ENCODE results near the gene AUTS2. TPM values are rescaled to one million over a fixed set of nuclear protein-coding genes. Genes with fewer than 3 reads are reported as not detected.

AUTS2 gene
- total RNA-seq, 2 experiments from 2014 or later = 16.9 to 17.7 TPM

DNA sequence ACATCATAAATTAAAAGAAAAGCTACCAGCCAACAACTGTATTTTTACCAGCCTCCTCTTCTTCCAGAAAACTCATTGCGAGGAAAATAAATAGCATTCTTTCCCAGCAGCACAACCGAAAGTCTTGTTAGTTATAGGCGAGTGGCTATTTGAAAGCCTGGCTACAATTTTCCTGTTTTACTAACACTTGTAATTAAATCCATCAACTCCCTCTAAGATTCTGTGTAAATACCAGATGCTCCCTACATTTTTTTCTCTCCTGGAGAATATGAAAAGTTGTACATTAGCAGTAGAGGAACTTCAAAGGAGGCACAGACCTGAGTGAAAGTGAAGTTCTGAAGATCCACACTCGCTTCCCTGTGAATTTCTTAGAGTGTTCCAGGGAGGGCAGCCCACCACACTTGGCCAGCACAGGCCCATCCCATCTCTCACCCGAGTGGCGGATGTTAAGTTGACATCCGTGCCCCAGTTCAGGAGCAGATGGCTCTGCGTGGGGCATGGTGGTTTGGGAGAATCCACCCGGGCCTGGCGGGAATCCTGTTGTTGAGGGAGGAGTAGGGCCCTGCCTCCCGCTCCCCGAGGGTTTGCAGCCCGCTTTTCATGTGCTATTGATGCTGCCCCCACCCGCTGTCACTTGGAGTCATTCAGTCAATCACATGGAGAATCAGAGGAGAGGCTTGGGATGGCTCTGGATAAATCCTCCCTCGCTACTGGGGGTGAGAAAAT, 1082.6 kb downstream of the AUTS2 start:
- no peak overlapping the region for H3K4me3 Mint-ChIP-seq
- H3K9me3 Mint-ChIP-seq = peaks cover 3% of the 10 kb centered on the region
- no peak overlapping the region for H3K27ac Mint-ChIP-seq
- no peaks in the 10 kb centered on the region for H3K36me3 Mint-ChIP-seq (ENCODE audit: low read depth)
- ChIA-PET POLR2A (interaction anchor here (1.1 to 5.3 kb wide), 4 partner anchors 13 to 33 kb away, joined by 3 to 19 read pairs (median 7); no protein-coding TSS in a partner anchor), CTCF (interaction anchor here (1.0 kb wide), 1 partner anchor 18 kb away, joined by 5 read pairs; no protein-coding TSS in a partner anchor)
- peaks cover 42% of the 10 kb centered on the region for H3K4me1 Mint-ChIP-seq
- no peaks in the 10 kb centered on the region for H3K27me3 Mint-ChIP-seq
- DNase-seq = no peak

DNA sequence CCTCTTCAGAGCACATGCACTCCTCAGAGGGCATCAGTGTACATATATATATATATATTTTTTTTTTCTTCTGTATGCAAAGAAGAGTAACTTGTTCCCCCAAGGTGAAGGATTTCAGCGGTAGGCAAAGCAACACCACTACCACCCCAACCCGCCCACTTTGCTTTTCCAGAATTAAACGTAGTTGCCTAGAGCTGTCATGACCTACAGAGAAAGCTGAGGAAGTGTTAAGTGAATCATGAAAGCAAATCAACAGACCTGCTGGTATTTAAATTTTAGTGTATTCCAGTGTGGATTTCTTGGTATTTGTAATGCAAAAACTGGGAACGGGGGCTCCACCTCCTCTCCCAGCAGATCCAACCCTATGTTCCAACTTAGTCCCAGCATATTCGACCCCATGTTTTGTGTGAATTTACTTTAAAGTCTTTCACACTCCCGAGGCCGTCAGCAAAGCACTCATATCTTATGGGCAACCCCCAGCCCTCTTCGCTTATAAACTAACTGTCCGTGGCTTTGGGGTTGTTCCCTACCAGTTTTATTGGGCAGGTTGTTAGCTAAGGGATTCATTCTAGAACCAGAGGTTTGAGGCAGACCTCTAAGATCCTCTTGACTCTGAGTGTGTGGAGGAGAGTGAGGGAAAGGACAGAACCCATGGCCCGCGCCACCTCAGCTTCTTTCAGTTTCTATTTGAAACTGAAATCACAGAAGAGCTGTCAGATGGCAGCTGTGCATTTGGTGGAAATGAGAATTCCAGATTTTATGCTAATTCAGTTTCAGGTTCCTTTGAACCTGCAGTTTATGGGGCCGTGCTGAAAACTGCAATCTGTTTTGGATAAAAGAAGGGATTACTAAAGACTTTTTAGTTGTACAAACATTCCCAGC, 1083.4 kb downstream of the AUTS2 start:
- H3K27me3 Mint-ChIP-seq = no peaks in the 10 kb centered on the region

DNA sequence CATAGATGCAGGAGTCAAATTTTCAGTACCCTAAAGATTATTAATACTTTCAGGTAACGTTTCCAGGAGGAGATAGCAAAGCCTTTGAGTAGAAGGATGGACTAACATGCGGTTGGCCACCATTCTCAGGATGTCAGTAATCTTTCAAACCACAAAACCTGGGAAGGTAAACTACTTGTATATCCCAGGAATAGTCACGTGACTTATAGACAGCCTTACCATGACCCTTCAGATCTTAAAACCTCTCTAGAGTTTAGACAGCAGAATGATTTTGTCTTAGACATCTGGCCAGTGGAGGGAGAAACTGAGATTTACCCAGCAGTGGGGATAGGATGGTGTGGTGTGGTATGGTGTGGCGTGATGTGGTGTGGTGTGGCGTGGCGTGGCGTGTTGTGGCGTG, 1085.9 kb downstream of the AUTS2 start:
- DNase-seq = no peak
- Mint-ChIP-seq H3K27ac (no peak overlapping the region), H3K4me1 (peaks cover 30% of the 10 kb centered on the region), H3K27me3 (no peaks in the 10 kb centered on the region), H3K36me3 (ENCODE audit: low read depth) (no peaks in the 10 kb centered on the region), H3K9me3 (no peaks in the 10 kb centered on the region), H3K4me3 (no peak overlapping the region)
- CTCF ChIA-PET = no interaction called here
- POLR2A ChIA-PET = no interaction called here

More for the DNA sequence above, 1083.4 kb downstream of the AUTS2 start:
- H3K4me3 Mint-ChIP-seq = peak overlapping the region; percentile 47
- peaks cover 3% of the 10 kb centered on the region for H3K9me3 Mint-ChIP-seq
- peaks cover 42% of the 10 kb centered on the region for H3K4me1 Mint-ChIP-seq
- H3K36me3 Mint-ChIP-seq (ENCODE audit: low read depth) = no peaks in the 10 kb centered on the region
- CTCF ChIA-PET = interaction anchor here (1.0 kb wide), 1 partner anchor 17 kb away, joined by 5 read pairs; no protein-coding TSS in a partner anchor
- peak; percentile 34 for DNase-seq
- H3K27ac Mint-ChIP-seq = peak overlapping the region; percentile 65
- POLR2A ChIA-PET = interaction anchor here (0.8 to 5.3 kb wide), 5 partner anchors 11 to 34 kb away, joined by 3 to 19 read pairs (median 3); no protein-coding TSS in a partner anchor

DNA sequence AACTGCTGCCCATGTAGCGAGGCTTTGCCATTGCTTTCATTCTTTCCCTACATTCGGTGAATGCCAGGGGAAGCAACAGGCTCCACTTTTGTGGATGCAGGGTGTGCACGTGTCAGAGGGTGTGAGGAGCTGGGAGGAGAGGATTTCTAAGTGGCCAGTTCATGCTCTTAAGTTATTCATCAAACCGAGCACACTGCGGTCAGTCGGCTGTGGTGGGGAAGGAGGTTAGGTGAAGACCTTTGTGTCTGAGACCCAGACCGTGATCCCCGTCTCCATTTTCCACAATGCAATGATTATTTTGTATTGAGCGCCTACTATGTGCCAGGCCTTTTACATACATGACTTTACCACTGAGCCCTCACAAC, 1095.0 kb downstream of the AUTS2 start:
- Mint-ChIP-seq H3K4me1 (peaks cover 19% of the 10 kb centered on the region), H3K27ac (no peak overlapping the region), H3K9me3 (no peaks in the 10 kb centered on the region), H3K36me3 (ENCODE audit: low read depth) (no peaks in the 10 kb centered on the region), H3K4me3 (peak overlapping the region; percentile 61), H3K27me3 (peaks cover 32% of the 10 kb centered on the region)
- no peak for DNase-seq
- ChIA-PET CTCF (interaction anchor here (1.1 kb wide), 1 partner anchor 45 kb away, joined by 3 read pairs; no protein-coding TSS in a partner anchor), POLR2A (interaction anchor here (1.5 to 3.3 kb wide), 3 partner anchors 13 to 84 kb away, joined by 11 to 26 read pairs (median 19); no protein-coding TSS in a partner anchor)

DNA sequence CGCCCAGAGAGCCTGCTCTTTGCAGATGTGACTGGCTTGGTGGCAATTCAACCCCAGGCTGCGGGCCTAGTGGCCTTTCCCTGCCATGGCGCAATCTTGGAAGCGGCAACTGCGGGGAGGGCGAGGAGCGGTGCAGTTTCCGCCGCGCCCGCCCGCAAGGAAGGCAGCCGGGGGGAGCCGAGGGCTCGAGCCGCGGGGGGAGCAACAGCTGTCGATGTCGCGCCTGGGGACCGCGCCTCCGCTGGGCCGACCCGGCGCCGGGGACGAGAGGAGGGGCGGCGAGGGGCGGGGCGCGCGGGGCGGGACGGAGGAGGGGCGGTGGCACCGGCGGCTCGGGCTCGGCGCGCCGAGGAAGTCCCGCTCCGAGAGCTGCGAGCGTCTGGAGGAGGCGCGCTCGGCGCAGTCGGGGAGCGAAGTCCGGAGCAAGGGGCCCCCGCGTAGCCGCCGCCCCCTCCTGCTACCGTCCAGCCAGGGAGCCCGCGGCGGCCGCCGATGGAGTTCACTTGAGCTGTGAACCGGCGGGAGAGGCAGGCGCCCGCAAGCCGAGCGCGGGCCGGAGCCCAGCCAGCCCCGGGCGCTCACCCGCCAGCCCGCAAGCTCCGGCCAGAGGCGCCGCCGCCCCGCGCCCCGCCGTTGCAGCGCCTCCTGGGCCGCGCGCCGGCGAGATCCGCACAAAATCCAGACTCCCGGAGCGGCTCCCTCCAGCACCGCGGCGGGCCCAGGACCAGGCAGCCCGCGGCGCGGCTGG, 1095.6 kb downstream of the AUTS2 start:
- H3K27me3 Mint-ChIP-seq = peaks cover 33% of the 10 kb centered on the region
- CTCF ChIA-PET = interaction anchor here (0.8 to 1.4 kb wide), 3 partner anchors 15 to 46 kb away, joined by 3 read pairs; no protein-coding TSS in a partner anchor

DNA sequence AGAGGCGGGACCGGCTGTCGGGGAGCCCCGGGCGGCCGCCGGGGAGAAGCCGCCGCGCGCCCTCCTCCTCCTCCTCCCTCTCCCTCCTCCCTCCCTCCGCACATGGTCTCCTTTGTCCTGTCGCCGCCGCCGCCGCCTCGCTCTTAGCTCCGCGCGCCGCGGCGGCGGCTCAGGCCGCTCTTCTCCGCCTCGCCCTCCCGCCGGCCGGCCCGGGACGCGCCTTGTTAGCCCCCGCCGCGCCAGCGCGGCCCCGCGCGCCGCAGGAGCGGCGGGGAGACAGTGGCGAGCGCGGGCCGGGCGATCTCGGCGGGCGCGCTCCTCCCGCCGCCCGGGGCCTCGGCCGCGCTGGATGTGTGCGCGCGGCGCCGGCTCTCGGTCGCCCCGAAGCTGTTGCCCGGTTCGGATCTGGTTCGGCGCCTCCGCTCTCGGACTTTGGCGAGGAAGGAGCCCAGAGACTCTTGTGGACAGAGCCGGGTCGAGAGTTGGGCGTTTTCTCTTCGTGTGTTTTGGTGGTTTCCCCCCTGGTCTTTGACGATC, 1096.2 kb downstream of the AUTS2 start:
- ChIA-PET POLR2A (interaction anchor here (0.6 to 3.3 kb wide), 8 partner anchors 11 to 100 kb away, joined by 3 to 26 read pairs (median 6); no protein-coding TSS in a partner anchor), CTCF (interaction anchor here (0.8 to 1.4 kb wide), 3 partner anchors 16 to 46 kb away, joined by 3 read pairs; no protein-coding TSS in a partner anchor)
- H3K9me3 Mint-ChIP-seq = no peaks in the 10 kb centered on the region
- peaks cover 22% of the 10 kb centered on the region for H3K4me1 Mint-ChIP-seq
- DNase-seq = no peak
- H3K27ac Mint-ChIP-seq = peak overlapping the region; percentile 40
- H3K36me3 Mint-ChIP-seq (ENCODE audit: low read depth) = no peaks in the 10 kb centered on the region
- peaks cover 33% of the 10 kb centered on the region for H3K27me3 Mint-ChIP-seq
- H3K4me3 Mint-ChIP-seq = peak overlapping the region; percentile 78

More for the DNA sequence above, 1095.6 kb downstream of the AUTS2 start:
- Mint-ChIP-seq H3K9me3 (no peaks in the 10 kb centered on the region), H3K36me3 (ENCODE audit: low read depth) (no peaks in the 10 kb centered on the region), H3K4me3 (peak overlapping the region; percentile 61), H3K27ac (no peak overlapping the region), H3K4me1 (peaks cover 22% of the 10 kb centered on the region)
- POLR2A ChIA-PET = interaction anchor here (0.9 to 3.3 kb wide), 7 partner anchors 13 to 99 kb away, joined by 3 to 26 read pairs (median 9); no protein-coding TSS in a partner anchor
- peak; percentile 48 for DNase-seq

DNA sequence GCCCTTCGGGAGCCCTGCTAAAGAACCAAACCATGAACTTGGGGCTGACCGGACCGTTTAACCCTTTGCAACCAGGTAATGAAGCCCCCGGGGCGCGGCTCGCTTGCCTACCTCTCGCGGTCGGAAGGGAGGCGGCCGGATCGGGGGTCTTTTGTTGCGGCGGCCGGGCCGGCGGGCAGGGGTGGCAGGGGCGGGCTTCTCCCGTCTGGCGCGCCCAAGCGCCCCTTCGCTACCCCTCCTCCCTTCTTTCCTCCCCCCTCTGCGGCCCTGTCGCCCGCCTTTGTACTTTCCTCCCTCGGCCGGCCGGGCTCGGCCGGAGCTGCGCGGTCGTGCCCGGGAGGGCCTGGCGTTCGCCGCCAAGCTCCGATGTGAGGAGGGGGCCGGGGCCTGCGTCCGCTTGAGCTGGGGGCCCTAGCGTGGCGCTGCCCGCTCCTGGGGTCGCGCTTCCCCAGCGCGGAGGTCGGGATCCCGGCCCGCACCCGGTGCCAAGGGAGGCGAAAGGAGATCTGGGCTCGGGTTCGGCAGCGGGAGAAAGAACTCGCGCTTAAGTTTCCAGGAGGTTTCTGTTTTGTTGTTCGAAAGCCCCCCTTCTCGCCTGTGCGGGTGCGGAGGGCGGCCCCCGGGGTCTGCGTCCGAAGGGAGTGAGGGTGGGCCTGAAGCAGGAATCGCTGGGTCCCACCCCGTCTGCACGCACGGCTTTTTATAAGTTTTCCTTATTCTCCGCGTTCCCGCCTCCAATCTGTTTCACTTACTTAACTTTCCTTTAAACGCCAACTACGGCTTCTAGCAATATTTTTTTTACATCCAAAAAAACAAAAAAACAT, 1096.9 kb downstream of the AUTS2 start:
- CTCF ChIA-PET = interaction anchor here (1.4 kb wide), 1 partner anchor 23 kb away, joined by 3 read pairs; no protein-coding TSS in a partner anchor

DNA sequence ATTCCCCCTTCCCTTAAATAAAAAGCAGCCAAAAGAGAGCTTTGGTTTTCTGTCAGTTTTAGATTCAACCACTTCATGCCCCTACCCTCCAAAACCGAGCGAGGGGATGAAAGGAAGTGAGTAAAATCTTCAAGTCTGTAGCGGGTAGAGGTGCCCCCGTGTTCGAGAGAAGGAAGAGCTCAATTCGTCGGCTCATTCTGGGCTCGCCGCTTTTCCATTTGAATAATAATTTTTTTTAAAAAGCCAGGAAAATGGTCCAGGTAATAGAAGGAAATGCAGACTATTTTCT, 1097.5 kb downstream of the AUTS2 start:
- H3K4me1 Mint-ChIP-seq = peaks cover 22% of the 10 kb centered on the region
- H3K27me3 Mint-ChIP-seq = peaks cover 33% of the 10 kb centered on the region
- peak overlapping the region; percentile 49 for H3K27ac Mint-ChIP-seq
- no peak for DNase-seq
- peak overlapping the region; percentile 77 for H3K4me3 Mint-ChIP-seq
- ChIA-PET CTCF (no interaction called here), POLR2A (interaction anchor here (1.1 to 3.3 kb wide), 3 partner anchors 14 to 82 kb away, joined by 3 to 26 read pairs (median 5); no protein-coding TSS in a partner anchor)
- H3K9me3 Mint-ChIP-seq = no peaks in the 10 kb centered on the region
- no peaks in the 10 kb centered on the region for H3K36me3 Mint-ChIP-seq (ENCODE audit: low read depth)

More for the DNA sequence above, 1096.9 kb downstream of the AUTS2 start:
- H3K27me3 Mint-ChIP-seq = peaks cover 33% of the 10 kb centered on the region
- no peaks in the 10 kb centered on the region for H3K36me3 Mint-ChIP-seq (ENCODE audit: low read depth)
- peak overlapping the region; percentile 49 for H3K27ac Mint-ChIP-seq
- DNase-seq = no peak
- peak overlapping the region; percentile 78 for H3K4me3 Mint-ChIP-seq
- no peaks in the 10 kb centered on the region for H3K9me3 Mint-ChIP-seq
- peaks cover 22% of the 10 kb centered on the region for H3K4me1 Mint-ChIP-seq
- POLR2A ChIA-PET = interaction anchor here (0.6 to 3.3 kb wide), 6 partner anchors 12 to 85 kb away, joined by 3 to 26 read pairs (median 7); no protein-coding TSS in a partner anchor

DNA sequence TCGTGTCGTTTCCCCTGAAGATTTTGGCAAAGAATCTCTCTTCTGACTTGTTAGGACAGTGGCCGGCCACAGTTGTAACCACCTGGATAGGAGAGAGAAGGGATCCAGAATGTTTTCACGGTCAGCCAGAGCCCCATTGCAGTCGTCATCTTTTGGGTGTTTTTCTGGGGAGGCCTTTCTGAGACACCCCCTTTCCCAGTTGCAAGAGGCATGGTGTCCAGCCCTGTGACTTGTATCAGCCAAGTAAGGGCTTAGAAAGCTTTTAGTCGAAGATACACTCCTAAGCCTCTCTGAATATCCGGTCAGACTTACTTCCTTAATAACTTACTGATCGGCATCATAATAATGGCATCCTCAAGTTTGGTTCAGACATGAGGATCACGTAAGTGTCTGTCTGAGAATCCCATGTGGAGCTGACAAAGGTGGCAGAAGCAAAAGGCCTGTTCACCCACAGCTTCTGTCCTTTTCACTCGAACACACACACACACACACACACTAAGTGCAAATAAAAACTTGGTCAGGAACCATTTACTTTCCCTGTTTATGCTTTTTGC, 1098.0 kb downstream of the AUTS2 start:
- Mint-ChIP-seq H3K4me1 (peaks cover 22% of the 10 kb centered on the region), H3K4me3 (peak overlapping the region; percentile 77), H3K27me3 (peaks cover 33% of the 10 kb centered on the region), H3K36me3 (ENCODE audit: low read depth) (no peaks in the 10 kb centered on the region), H3K27ac (no peak overlapping the region), H3K9me3 (no peaks in the 10 kb centered on the region)
- POLR2A ChIA-PET = interaction anchor here (1.1 to 3.3 kb wide), 3 partner anchors 15 to 81 kb away, joined by 3 to 26 read pairs (median 5); no protein-coding TSS in a partner anchor
- DNase-seq = no peak
- CTCF ChIA-PET = no interaction called here

DNA sequence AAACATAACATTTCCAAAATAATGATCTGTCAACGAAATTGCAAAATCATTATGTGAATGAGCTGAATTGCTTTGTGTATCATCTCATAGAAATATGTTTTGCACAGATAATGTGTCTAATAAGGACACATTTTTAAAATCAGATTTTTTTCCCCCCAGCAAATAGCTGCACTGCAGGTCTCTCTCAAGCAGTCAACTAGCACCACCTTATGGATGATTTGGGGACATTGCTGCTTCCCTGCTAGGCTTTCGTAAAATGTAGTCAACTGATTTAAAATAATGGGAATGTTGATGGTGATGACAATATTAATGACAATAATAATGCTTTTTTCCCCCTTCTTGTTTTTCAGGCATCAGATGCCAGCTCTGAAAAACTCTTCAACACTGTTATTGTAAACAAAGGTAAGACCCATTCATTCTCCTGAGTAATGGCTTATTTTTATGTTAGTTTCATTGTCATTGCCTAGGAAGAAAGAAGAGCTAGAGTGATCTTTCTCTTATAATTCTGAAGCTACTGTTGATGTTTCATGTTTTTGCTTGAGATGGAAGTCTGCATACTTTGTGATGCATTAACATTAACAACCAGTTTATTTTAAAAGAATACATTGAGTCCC, 1100.1 kb downstream of the AUTS2 start:
- Mint-ChIP-seq H3K36me3 (ENCODE audit: low read depth) (no peaks in the 10 kb centered on the region), H3K27me3 (peaks cover 26% of the 10 kb centered on the region), H3K9me3 (no peaks in the 10 kb centered on the region), H3K4me3 (no peak overlapping the region), H3K27ac (no peak overlapping the region), H3K4me1 (peaks cover 20% of the 10 kb centered on the region)
- DNase-seq = peak; percentile 18
- ChIA-PET CTCF (interaction anchor here (0.6 to 2.1 kb wide), 17 partner anchors 9 to 655 kb away, joined by 3 to 11 read pairs (median 3); no protein-coding TSS in a partner anchor), POLR2A (interaction anchor here (0.9 kb wide), 1 partner anchor 102 kb away, joined by 3 read pairs; no protein-coding TSS in a partner anchor)
